HL-60 (cell line): ENCODE measurements around the gene TRIM28.

Experiments used
- CTCF ChIP-seq: IDR thresholded peaks from one replicate; pipeline ENCODE4 v1.5.1; 2011; ENCODE audit warnings: low read length, control low read depth, inconsistent platforms; ENCODE audit not compliant: insufficient read depth
- GABPA ChIP-seq: IDR thresholded peaks from 2 replicates; pipeline ENCODE4 v1.6.1; 2012; ENCODE audit warnings: low read depth
- POLR2AphosphoS5 ChIP-seq: IDR thresholded peaks from 2 replicates; pipeline ENCODE4 v1.6.1; 2012; ENCODE audit warnings: low read depth
- REST ChIP-seq: IDR thresholded peaks from 2 replicates; pipeline ENCODE4 v1.6.1; 2012; ENCODE audit warnings: low read depth; ENCODE audit not compliant: insufficient replicate concordance
- SPI1 ChIP-seq: IDR thresholded peaks from 2 replicates; pipeline ENCODE4 v1.6.1; 2012; ENCODE audit warnings: low read depth, mild to moderate bottlenecking, borderline replicate concordance

- TF ChIP-seq CTCF (no peak), POLR2AphosphoS5 (no peak), REST (no peak), GABPA (no peak), SPI1 (no peak)
Measured at GRCh38 chr19:58585442-58586132, 41.7 kb downstream of the TRIM28 start.
